Trophoblast cell (in vitro differentiated cells and primary cell): ENCODE data around the gene TEPSIN.
A peak's percentile ranks its signal among the peaks of the same experiment; 100 is the strongest.

Experiments
- DNase-seq, 2 donors: peaks; one replicate each; pipeline ENCODE4 v3.0.0-alpha.2; 2016
- H2AFZ ChIP-seq: 2 replicates; pipeline ENCODE4 v1.6.1; 2013; ENCODE audit warnings: low read length, moderate library complexity, mild to moderate bottlenecking; ENCODE audit not compliant: insufficient read depth, poor library complexity
- H2AK5ac ChIP-seq: 2 replicates; pipeline ENCODE4 v1.6.1; 2013; ENCODE audit warnings: mild to moderate bottlenecking, low read length
- H2BK120ac ChIP-seq: 2 replicates; pipeline ENCODE4 v1.6.1; 2013; ENCODE audit warnings: low read length, mild to moderate bottlenecking, moderate library complexity; ENCODE audit not compliant: insufficient read depth, poor library complexity
- H2BK12ac ChIP-seq: 2 replicates; pipeline ENCODE4 v1.6.1; 2013; ENCODE audit warnings: mild to moderate bottlenecking, low read length, moderate library complexity
- H2BK5ac ChIP-seq: 2 replicates; pipeline ENCODE4 v1.6.1; 2013; ENCODE audit warnings: low read length, low read depth, moderate library complexity, mild to moderate bottlenecking; ENCODE audit not compliant: poor library complexity
- H3K14ac ChIP-seq: 2 replicates; pipeline ENCODE4 v1.6.1; 2013; ENCODE audit warnings: mild to moderate bottlenecking, low read length
- H3K18ac ChIP-seq: 2 replicates; pipeline ENCODE4 v1.6.1; 2013; ENCODE audit warnings: mild to moderate bottlenecking, low read length
- H3K23ac ChIP-seq: 2 replicates; pipeline ENCODE4 v1.6.1; 2013; ENCODE audit warnings: low read length
- H3K27ac ChIP-seq: 2 replicates; pipeline ENCODE4 v1.5.1; 2013; ENCODE audit warnings: low read depth, mild to moderate bottlenecking, inconsistent platforms, low read length, moderate library complexity
- H3K27me3 ChIP-seq: 2 replicates; pipeline ENCODE4 v1.6.1; 2013; ENCODE audit warnings: inconsistent platforms, mild to moderate bottlenecking, low read length, moderate library complexity; ENCODE audit not compliant: insufficient read depth
- H3K36me3 ChIP-seq, 2 experiments: 1 replicate in 1 of 2; 2 replicates in 1 of 2; pipeline ENCODE4 v1.6.1; 2013; ENCODE audit warnings: low read length in 2 of 2, mild to moderate bottlenecking in 2 of 2, moderate library complexity in 1 of 2; ENCODE audit not compliant: insufficient read depth in 2 of 2, control insufficient read depth in 1 of 2
- H3K4ac ChIP-seq: 2 replicates; pipeline ENCODE4 v1.6.1; 2013; ENCODE audit warnings: low read depth, mild to moderate bottlenecking, low read length, moderate library complexity
- H3K4me1 ChIP-seq, 2 experiments: 1 replicate in 1 of 2; 2 replicates in 1 of 2; pipeline ENCODE4 v1.6.1; 2013; ENCODE audit warnings: low read length in 2 of 2, mild to moderate bottlenecking in 2 of 2, moderate library complexity in 1 of 2; ENCODE audit not compliant: insufficient read depth in 2 of 2, control insufficient read depth in 1 of 2
- H3K4me2 ChIP-seq: 2 replicates; pipeline ENCODE4 v1.6.1; 2013; ENCODE audit warnings: inconsistent platforms, mild to moderate bottlenecking, low read length, moderate library complexity
- H3K4me3 ChIP-seq: 2 replicates; pipeline ENCODE4 v1.5.1; 2013; ENCODE audit warnings: mild to moderate bottlenecking, low read depth, low read length, inconsistent platforms
- H3K79me1 ChIP-seq: one replicate; pipeline ENCODE4 v1.6.1; 2013; ENCODE audit warnings: low read length
- H3K79me2 ChIP-seq: 2 replicates; pipeline ENCODE4 v1.6.1; 2013; ENCODE audit warnings: low read length, mild to moderate bottlenecking; ENCODE audit not compliant: control insufficient read depth, insufficient read depth, poor library complexity
- H3K9ac ChIP-seq: 2 replicates; pipeline ENCODE4 v1.6.1; 2013; ENCODE audit warnings: mild to moderate bottlenecking, low read length
- H3K9me3 ChIP-seq: 2 replicates; pipeline ENCODE4 v1.6.1; 2013; ENCODE audit warnings: low read depth, mild to moderate bottlenecking, control low read depth, inconsistent platforms, low read length; ENCODE audit not compliant: insufficient read depth
- H4K12ac ChIP-seq: 2 replicates; pipeline ENCODE4 v1.6.1; 2013; ENCODE audit warnings: low read depth, mild to moderate bottlenecking, low read length, moderate library complexity
- H4K8ac ChIP-seq: 2 replicates; pipeline ENCODE4 v1.6.1; 2013; ENCODE audit warnings: low read depth, mild to moderate bottlenecking, low read length, moderate library complexity
- H4K91ac ChIP-seq: one replicate; pipeline ENCODE4 v1.6.1; 2013; ENCODE audit warnings: low read depth, mild to moderate bottlenecking, low read length, moderate library complexity
- WGBS: extraction: QIAGEN DNeasy Blood & Tissue Kit; methylation state at CpG from one replicate; pipeline ENCODE4 v1.1.7; 2013; ENCODE audit warnings: missing lambda C conversion rate; ENCODE audit not compliant: insufficient read length, insufficient coverage; ENCODE audit errors: extremely low coverage; 5-methylcytosine and 5-hydroxymethylcytosine counted together

Gene TEPSIN

DNA sequence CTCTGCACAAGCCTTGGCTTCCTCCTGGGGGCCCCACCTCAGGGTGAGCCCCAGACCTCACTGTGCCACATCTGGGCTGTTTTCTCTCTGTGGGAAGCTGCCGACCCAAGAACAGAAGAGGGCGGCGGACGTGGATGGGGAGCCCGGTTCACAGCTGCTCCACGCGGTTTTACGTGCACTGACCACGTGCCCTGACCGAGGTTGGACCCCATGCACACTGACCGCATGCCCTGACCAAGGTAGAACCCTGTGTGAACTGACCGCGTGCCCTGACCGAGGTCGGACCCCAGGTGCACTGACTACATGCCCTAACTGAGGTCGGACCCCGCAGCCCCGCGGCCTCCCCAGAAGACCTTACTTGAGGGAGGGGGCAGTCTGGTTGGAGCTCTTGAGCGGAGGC lies 35.7 kb downstream of the TEPSIN start:
- H3K4ac ChIP-seq: no peak overlapping the region
- no peaks in the 10 kb centered on the region for H3K79me1 ChIP-seq
- no peak overlapping the region for H2BK120ac ChIP-seq
- H3K18ac ChIP-seq: no peak overlapping the region
- H2BK12ac ChIP-seq: no peak overlapping the region
- no peak overlapping the region for H3K27ac ChIP-seq
- H3K36me3 ChIP-seq: peaks cover 22% of the 10 kb centered on the region in 2 experiments
- H2AK5ac ChIP-seq: no peak overlapping the region
- H3K9ac ChIP-seq: no peak overlapping the region
- no peaks in the 10 kb centered on the region for H3K79me2 ChIP-seq
- H3K4me1 ChIP-seq: no peaks in the 10 kb centered on the region
- H4K12ac ChIP-seq: no peak overlapping the region
- no peak for DNase-seq
- H2AFZ ChIP-seq: no peak overlapping the region
- no peaks in the 10 kb centered on the region for H3K27me3 ChIP-seq
- peaks cover 8% of the 10 kb centered on the region for H3K9me3 ChIP-seq
- no peak overlapping the region for H3K4me3 ChIP-seq
- no peak overlapping the region for H3K4me2 ChIP-seq
- H3K23ac ChIP-seq: no peak overlapping the region
- H4K91ac ChIP-seq: no peak overlapping the region
- no peak overlapping the region for H4K8ac ChIP-seq
- no peak overlapping the region for H3K14ac ChIP-seq
- no peak overlapping the region for H2BK5ac ChIP-seq
- WGBS: no CpG with 5 or more reads among the region's 20 CpGs

DNA sequence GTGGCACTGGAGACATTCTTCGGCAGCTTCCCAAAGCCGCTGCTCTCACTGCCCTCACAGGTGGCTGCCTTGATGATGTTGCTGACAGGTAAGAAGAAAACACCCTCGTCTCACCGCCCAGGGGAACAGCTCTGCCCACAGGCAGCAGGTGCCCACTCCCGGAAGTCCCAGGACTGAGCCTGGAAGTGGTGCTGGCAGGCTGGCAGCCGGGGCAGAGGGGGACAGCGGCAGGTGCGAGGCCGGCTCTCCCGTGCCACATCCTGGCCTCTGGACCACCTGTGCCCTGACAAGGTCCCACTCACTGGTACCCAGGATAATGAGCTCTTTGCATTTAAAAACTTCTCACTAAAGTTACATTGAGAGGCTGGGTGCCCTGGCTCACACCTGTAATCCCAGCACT lies 36.5 kb downstream of the TEPSIN start:
- no peak overlapping the region for H4K8ac ChIP-seq
- no peak overlapping the region for H3K4me3 ChIP-seq
- H3K27ac ChIP-seq: no peak overlapping the region
- no CpG with 5 or more reads among the region's 10 CpGs for WGBS
- H3K4me1 ChIP-seq: no peaks in the 10 kb centered on the region
- H3K4me2 ChIP-seq: no peak overlapping the region
- no peak overlapping the region for H3K14ac ChIP-seq
- no peak overlapping the region for H3K18ac ChIP-seq
- H3K4ac ChIP-seq: no peak overlapping the region
- no peak overlapping the region for H3K23ac ChIP-seq
- H3K79me2 ChIP-seq: no peaks in the 10 kb centered on the region
- no peak overlapping the region for H3K9ac ChIP-seq
- H3K79me1 ChIP-seq: no peaks in the 10 kb centered on the region
- no peak overlapping the region for H2BK12ac ChIP-seq
- H2BK120ac ChIP-seq: no peak overlapping the region
- H2BK5ac ChIP-seq: no peak overlapping the region
- DNase-seq: no peak
- no peaks in the 10 kb centered on the region for H3K27me3 ChIP-seq
- H3K36me3 ChIP-seq: peaks cover 21 to 26% of the 10 kb centered on the region in 2 experiments
- no peak overlapping the region for H2AK5ac ChIP-seq
- peaks cover 4% of the 10 kb centered on the region for H3K9me3 ChIP-seq
- H4K91ac ChIP-seq: no peak overlapping the region
- H2AFZ ChIP-seq: no peak overlapping the region
- H4K12ac ChIP-seq: no peak overlapping the region

DNA sequence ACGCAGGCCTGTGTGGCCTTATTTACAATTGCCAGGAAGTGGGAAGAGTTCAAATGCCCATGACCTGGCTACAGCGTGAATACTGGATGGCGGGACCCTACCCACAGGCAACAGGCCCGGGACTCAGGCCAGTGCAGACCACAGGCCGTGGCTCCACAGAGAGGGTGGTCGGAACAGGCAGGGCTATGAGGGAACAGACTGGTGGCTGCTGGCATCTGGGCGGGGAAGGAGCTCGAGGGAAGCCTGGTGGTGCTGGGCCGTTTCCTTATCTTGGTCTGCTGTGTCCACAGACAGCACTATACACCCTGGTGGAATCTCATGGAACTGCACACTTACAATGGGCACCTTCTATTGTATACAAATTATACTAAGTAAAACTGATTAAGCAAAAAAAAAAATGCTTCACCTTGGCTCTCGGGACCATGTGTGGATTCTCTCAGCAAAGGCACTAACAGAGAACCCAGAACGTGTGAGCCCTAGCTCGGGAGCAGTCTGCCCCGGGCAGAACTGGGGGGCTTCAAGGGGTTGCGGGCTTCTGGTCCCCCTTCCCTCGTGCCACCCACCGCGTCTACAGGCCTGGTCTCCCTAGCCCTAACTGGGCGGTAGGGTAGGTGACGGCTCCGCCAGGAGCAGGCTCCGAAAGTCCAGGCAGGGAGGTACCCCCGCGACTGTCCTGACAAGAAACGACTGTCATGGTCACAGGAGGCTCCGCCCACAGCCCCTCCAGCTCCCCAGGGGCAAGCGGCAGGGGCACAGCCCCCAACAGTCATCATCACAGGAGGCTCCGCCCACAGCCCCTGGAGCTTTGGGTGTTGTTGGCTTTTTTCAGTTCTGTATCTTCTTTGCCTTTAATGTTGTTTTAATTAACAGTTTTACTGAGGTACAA lies 37.9 kb downstream of the TEPSIN start:
- WGBS: no CpG with 5 or more reads among the region's 27 CpGs
- no peak overlapping the region for H2BK5ac ChIP-seq
- H3K4me2 ChIP-seq: no peak overlapping the region
- H2BK12ac ChIP-seq: no peak overlapping the region
- no peak overlapping the region for H4K91ac ChIP-seq
- peak; percentile 55 to 86 for DNase-seq
- no peak overlapping the region for H4K8ac ChIP-seq
- H2AFZ ChIP-seq: no peak overlapping the region
- no peak overlapping the region for H3K9ac ChIP-seq
- H3K9me3 ChIP-seq: peaks cover 4% of the 10 kb centered on the region
- H3K14ac ChIP-seq: no peak overlapping the region
- no peak overlapping the region for H3K27ac ChIP-seq
- no peak overlapping the region for H3K4me3 ChIP-seq
- H3K27me3 ChIP-seq: no peaks in the 10 kb centered on the region
- no peak overlapping the region for H3K23ac ChIP-seq
- no peaks in the 10 kb centered on the region for H3K4me1 ChIP-seq
- H3K36me3 ChIP-seq: peaks cover 27 to 28% of the 10 kb centered on the region in 2 experiments
- no peak overlapping the region for H2AK5ac ChIP-seq
- no peaks in the 10 kb centered on the region for H3K79me2 ChIP-seq
- no peak overlapping the region for H3K4ac ChIP-seq
- H4K12ac ChIP-seq: no peak overlapping the region
- H3K79me1 ChIP-seq: no peaks in the 10 kb centered on the region
- H3K18ac ChIP-seq: no peak overlapping the region
- H2BK120ac ChIP-seq: no peak overlapping the region

DNA sequence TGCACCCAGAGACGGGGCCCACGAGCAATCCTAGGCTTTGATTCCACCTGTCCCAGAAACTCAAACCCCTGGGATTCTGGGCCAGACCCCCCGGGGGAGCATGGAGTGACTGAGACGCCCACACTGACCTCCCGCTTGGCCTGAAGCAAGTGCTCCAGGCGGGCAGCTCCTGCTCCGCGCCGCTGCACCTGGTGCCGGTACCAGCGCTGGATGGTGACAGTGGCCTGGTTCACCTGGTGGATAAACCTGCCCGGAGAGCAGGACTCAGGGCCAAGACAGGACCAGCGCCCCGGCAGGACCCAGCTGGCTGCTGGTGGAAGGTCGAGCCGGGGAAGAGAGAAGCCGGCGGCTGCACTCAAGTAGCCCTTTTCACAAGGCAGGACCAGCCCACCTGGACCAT lies 38.7 kb downstream of the TEPSIN start:
- H2AK5ac ChIP-seq: no peak overlapping the region
- H3K9me3 ChIP-seq: peaks cover 4% of the 10 kb centered on the region
- no peak overlapping the region for H3K9ac ChIP-seq
- no peak for DNase-seq
- H3K4me3 ChIP-seq: no peak overlapping the region
- H3K79me1 ChIP-seq: no peaks in the 10 kb centered on the region
- H2BK12ac ChIP-seq: no peak overlapping the region
- H3K36me3 ChIP-seq: peaks cover 34% of the 10 kb centered on the region in 2 experiments
- no peaks in the 10 kb centered on the region for H3K4me1 ChIP-seq
- no peak overlapping the region for H2BK120ac ChIP-seq
- WGBS: no CpG with 5 or more reads among the region's 18 CpGs
- no peak overlapping the region for H3K23ac ChIP-seq
- no peak overlapping the region for H3K27ac ChIP-seq
- no peak overlapping the region for H4K8ac ChIP-seq
- H4K12ac ChIP-seq: no peak overlapping the region
- no peak overlapping the region for H2BK5ac ChIP-seq
- no peak overlapping the region for H3K18ac ChIP-seq
- H3K79me2 ChIP-seq: no peaks in the 10 kb centered on the region
- H3K4ac ChIP-seq: no peak overlapping the region
- no peaks in the 10 kb centered on the region for H3K27me3 ChIP-seq
- no peak overlapping the region for H3K14ac ChIP-seq
- no peak overlapping the region for H2AFZ ChIP-seq
- H3K4me2 ChIP-seq: no peak overlapping the region
- no peak overlapping the region for H4K91ac ChIP-seq
